Endothelial cell (in vitro differentiated cells): ENCODE data around the gene USH2A. TPM values are rescaled to one million over a fixed set of nuclear protein-coding genes. Genes with fewer than 3 reads are reported as not detected.

ENCODE experiments used
- DNase-seq: peaks from one replicate; pipeline ENCODE4 v3.0.0; 2021; ENCODE audit warnings: low spot score
- H3K27ac Mint-ChIP-seq: one replicate; pipeline ENCODE4 v1.8.0; 2021; ENCODE audit warnings: mixed read lengths, inconsistent platforms; ENCODE audit not compliant: unreplicated experiment
- H3K27me3 Mint-ChIP-seq: one replicate; pipeline ENCODE4 v1.8.0; 2021; ENCODE audit warnings: mild to moderate bottlenecking, moderate library complexity, mixed read lengths, inconsistent platforms; ENCODE audit not compliant: unreplicated experiment
- H3K36me3 Mint-ChIP-seq: one replicate; pipeline ENCODE4 v1.8.0; 2021; ENCODE audit warnings: mild to moderate bottlenecking, low read depth, mixed read lengths, inconsistent platforms; ENCODE audit not compliant: unreplicated experiment
- H3K4me1 Mint-ChIP-seq: one replicate; pipeline ENCODE4 v1.8.0; 2021; ENCODE audit warnings: mild to moderate bottlenecking, mixed read lengths, inconsistent platforms; ENCODE audit not compliant: unreplicated experiment
- H3K4me3 Mint-ChIP-seq: one replicate; pipeline ENCODE4 v1.8.0; 2021; ENCODE audit warnings: mild to moderate bottlenecking, mixed read lengths, inconsistent platforms; ENCODE audit not compliant: unreplicated experiment
- H3K9me3 Mint-ChIP-seq: one replicate; pipeline ENCODE4 v1.8.0; 2021; ENCODE audit warnings: mixed read lengths, inconsistent platforms; ENCODE audit not compliant: unreplicated experiment
- CTCF ChIP-seq: fragments of 200-600 bp; sonication (generic); IDR thresholded peaks from one replicate; pipeline ENCODE4 v1.5.0; 2021; ENCODE audit warnings: antibody characterized with exemption; ENCODE audit not compliant: unreplicated experiment
- total RNA-seq: library from RNA; stranded (reverse); fragmentation: NEBNext Ultra II Directional; extraction: Animal tissue kit (Norgen Biotek cat#: 25700); gene quantifications from one replicate; pipeline ENCODE4 v1.2.1, GENCODE V29; 2021; ENCODE audit not compliant: unreplicated experiment

The USH2A gene
- total RNA-seq, 1 donor from 2014 or later: not detected

GRCh38 chr1:216005916-216006315 is 417.3 kb downstream of the USH2A start:
- Mint-ChIP-seq H3K4me1 (no peaks in the 10 kb centered on the region), H3K27me3 (peaks cover 2% of the 10 kb centered on the region), H3K4me3 (no peak overlapping the region), H3K27ac (no peak overlapping the region), H3K36me3 (no peaks in the 10 kb centered on the region), H3K9me3 (no peaks in the 10 kb centered on the region)
- DNase-seq: no peak
- TF ChIP-seq CTCF: no peak

DNA sequence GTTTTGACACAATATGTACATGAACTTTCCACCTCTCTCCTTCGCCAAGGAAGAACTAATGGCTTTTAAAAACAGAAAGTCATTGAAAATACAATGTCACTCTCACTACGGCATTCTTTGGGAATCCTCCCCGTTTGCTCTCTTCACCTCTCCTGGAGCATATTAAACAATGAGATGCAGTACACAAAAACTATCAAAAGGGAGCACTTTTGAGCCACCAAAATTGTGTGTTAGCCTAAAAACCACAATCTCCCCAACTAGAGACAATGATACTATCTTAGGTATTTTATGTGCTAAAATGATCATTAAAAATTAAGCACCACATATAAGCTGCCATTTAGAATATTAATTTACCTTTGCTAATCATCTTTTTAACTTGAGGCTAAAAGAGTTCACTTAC is 430.6 kb downstream of the USH2A start:
- no peak for TF ChIP-seq CTCF
- H3K36me3 Mint-ChIP-seq: no peaks in the 10 kb centered on the region
- H3K4me3 Mint-ChIP-seq: no peak overlapping the region
- peak; percentile 5 for DNase-seq
- no peaks in the 10 kb centered on the region for H3K9me3 Mint-ChIP-seq
- H3K4me1 Mint-ChIP-seq: no peaks in the 10 kb centered on the region
- H3K27me3 Mint-ChIP-seq: no peaks in the 10 kb centered on the region
- no peak overlapping the region for H3K27ac Mint-ChIP-seq

DNA sequence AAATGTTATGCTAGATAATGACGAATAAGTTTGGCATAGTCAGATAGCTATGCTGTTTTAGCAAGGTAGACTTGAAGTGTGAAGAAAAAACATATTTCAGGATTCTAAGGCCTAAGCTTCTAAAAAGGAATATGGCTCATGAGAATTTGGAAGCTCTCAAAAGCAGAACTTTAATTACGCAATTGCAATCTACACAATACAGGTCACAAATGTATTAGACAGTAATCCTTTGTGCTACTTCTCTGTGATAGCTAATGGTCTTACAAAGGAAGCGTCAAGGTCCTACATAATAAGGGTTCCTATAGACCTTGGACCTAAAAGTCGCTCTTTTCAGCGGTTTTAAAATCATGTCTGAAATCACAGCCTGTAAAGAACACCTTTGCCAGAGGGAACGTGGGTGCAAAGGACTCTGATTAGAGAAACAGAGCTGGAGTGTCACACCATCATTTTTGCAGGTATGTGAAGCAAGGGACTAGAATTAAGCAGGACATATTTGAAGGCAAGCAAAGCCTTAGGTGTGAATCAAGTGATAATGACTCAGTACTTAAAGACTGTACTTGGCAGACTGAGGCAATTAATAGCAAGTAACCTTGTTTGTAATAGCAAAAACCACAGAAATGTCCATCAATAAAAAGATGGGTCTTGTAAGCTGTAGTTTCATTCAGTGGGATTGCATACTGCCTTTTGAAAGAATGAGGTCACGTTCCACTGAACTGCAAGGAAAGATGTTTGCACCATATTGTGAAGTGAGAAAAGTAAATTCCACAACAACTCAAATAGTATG is 436.0 kb downstream of the USH2A start:
- Mint-ChIP-seq H3K4me3 (no peak overlapping the region), H3K4me1 (no peaks in the 10 kb centered on the region), H3K36me3 (no peaks in the 10 kb centered on the region), H3K27ac (no peak overlapping the region), H3K9me3 (no peaks in the 10 kb centered on the region), H3K27me3 (no peaks in the 10 kb centered on the region)
- DNase-seq: no peak
- no peak for TF ChIP-seq CTCF

DNA sequence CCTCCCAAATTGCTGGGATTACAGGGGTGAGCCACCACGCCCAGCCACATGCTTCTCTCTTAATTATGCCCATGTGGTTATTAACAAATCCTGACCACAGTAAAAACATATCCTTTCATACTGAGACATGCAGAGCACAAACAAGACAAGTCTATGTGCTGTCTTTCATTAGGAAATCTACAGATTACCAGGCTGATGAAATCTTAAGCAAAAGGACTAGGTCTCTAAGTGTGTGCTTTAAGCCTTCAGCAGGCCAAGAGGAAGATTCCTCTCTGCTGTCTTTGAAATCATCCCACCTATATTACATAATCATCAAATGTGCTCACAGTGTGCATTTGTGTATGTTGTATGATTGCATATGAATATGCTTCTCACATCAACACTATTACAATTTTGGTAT is 436.8 kb downstream of the USH2A start:
- Mint-ChIP-seq H3K9me3 (no peaks in the 10 kb centered on the region), H3K27ac (no peak overlapping the region), H3K4me1 (no peaks in the 10 kb centered on the region), H3K27me3 (no peaks in the 10 kb centered on the region), H3K4me3 (no peak overlapping the region), H3K36me3 (no peaks in the 10 kb centered on the region)
- no peak for TF ChIP-seq CTCF
- no peak for DNase-seq

DNA sequence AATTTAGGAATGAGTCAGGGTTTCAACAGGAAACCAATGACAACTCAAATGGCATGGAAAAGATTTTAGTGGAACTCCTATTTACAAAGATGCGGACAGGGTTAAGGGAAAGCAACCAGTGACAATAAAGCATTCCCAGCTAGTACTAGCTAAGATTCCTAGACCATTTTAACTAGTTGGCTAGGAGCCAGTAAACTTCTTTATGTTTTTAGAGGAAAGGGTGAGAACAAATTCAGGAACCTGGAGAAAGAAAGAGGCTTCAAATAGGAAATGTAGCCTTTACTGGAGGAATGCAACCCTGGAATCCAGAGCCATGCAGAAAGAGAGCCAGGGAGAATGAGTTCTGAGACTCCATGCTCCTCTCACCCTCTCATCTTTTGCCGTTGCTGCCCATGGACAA is 439.6 kb downstream of the USH2A start:
- Mint-ChIP-seq H3K4me1 (no peaks in the 10 kb centered on the region), H3K36me3 (no peaks in the 10 kb centered on the region), H3K27ac (no peak overlapping the region)

More for the DNA sequence above, 439.6 kb downstream of the USH2A start:
- DNase-seq: no peak
- H3K27me3 Mint-ChIP-seq: no peaks in the 10 kb centered on the region
- no peak for TF ChIP-seq CTCF
- H3K9me3 Mint-ChIP-seq: no peaks in the 10 kb centered on the region
- no peak overlapping the region for H3K4me3 Mint-ChIP-seq
